NAMALWA (cell line): ENCODE data around the gene GOT2.
"Not testable (repeated sequence)": the region's sequence is repeated elsewhere in the genome, so short reads cannot be mapped to it uniquely, and the experiment has no call there.

ENCODE experiments used
- DNase-seq: peaks from one replicate; pipeline ENCODE4 v3.0.0-alpha.2; 2015; ENCODE audit warnings: low spot score

GOT2 gene

DNA sequence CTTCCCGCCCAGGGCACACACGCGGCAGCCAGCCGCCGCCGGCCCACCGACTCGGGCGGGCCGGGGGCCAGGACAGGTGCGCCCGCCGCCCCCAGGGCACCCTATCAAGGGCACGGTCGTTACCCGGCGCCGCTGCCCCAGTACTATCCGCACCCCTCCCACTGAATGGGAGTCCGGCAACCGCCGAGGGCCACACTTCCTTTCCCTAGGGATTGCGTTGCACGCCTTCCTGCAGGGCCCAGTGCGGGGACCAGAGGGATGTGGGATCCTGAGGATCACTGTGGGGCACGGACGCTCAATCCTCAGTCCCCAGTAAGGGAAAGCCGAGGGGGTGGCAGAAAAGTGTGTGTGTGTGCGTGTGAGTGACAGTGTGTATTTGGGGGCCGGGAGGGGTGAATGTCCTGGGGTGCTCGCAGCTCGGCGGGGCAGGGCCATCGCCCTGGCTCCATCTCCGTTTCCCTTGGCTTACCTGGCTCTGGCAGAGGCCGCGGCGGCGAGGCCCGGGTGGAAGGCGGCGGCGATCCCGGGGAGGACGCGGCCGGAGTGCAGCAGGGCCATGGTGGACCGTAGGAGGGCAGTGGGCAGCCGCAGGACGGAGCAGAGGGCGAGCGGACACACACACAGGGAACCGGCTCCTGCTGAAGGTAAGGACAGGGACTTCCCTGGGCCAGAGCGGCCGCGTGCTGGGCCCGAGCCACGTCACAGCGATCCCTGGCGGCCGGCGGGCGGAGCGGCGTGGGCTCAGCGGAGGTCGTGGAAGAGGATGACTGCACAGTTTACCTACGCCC lies at the start of gene GOT2:
TSS of gene GOT2 (minus strand) at position 646 of the 788 bp plus-strand sequence. CDS start at position 558, 88 bp downstream.
- DNase-seq = peak; percentile 91

GRCh38 chr16:58779291-58779690 lies 45.2 kb upstream of the GOT2 start:
- not testable (repeated sequence) for DNase-seq

- DNase-seq = no peak
Measured at GRCh38 chr16:58773870-58774269, 39.8 kb upstream of the GOT2 start.

- DNase-seq = no peak
Measured at GRCh38 chr16:58768145-58768544, 34.0 kb upstream of the GOT2 start.

GRCh38 chr16:58767581-58767980 lies 33.5 kb upstream of the GOT2 start:
- DNase-seq = no peak

DNA sequence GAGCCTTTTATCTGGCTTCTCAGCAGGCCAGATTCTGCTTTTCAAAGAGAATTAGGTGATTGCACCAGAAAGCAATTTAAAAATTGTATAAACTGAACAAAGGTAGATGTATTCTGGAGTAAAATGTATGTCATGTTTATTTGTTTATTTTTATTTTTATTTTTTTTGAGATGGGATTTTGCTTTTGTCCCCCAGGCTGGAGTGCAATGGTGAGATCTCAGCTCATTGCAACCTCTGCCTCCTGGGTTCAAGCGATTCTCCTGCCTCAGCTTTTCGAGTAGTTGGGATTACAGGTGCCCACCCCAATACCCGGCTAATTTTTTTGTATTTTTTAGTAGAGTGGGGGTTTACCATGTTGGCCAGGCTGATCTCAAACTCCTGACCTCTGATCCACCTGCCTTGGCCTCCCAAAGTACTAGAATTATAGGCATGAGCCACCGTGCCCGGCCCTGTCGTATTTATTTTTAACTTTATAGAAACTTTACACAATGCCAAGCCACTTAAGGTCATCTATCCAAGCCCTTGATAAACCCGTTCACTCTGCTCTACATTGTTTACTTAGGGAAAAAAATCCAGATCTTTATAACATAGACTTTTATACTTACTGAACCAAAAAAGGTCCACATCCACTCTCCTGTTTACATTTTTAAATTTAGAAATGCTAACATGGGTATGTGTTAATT lies 22.7 kb upstream of the GOT2 start:
- no peak for DNase-seq

GRCh38 chr16:58755989-58756649 lies 22.0 kb upstream of the GOT2 start:
- peak; percentile 89 for DNase-seq

GRCh38 chr16:58753711-58754134 lies 19.6 kb upstream of the GOT2 start:
- DNase-seq = no peak

DNA sequence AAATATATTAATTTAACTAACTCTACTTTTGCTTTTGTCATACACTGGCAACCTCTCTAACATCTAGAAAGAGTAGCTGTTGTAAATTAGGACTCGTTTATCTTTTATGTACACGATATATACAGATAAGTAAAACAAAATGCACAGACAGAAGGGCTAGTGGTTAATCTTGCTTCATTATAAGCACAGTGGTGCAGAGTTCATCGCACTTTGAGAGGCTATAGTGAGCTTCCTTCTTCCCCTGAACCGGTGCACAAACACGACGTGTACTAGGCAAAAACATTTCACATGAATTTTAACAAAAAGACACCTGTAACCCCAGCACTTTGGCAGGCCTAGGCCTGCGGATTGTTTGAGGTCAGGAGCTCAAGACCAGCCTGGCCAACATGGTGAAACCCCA lies 10.4 kb upstream of the GOT2 start:
- no peak for DNase-seq

DNA sequence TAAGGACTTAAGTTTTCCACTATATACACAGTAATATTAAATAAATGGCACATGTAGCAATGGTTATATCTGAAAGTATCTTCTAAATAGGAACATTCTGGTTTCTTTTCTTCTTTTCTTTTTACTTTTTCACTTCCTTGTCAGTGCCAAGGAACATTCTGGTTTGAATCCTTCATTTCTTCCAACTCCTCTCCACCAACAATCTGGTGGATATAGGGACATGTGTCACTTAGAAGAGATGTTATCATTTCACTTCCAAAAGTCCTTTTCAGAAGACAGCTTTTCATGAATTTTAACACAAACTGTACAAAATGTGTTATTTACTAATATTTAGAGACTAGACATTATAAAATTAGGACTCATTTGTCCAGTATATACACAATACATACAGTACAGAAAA lies 7.9 kb upstream of the GOT2 start:
- DNase-seq = no peak

- no peak for DNase-seq
Measured at GRCh38 chr16:58741166-58741565, 7.0 kb upstream of the GOT2 start.

GRCh38 chr16:58738672-58739296 lies 4.7 kb upstream of the GOT2 start:
- DNase-seq = no peak

DNA sequence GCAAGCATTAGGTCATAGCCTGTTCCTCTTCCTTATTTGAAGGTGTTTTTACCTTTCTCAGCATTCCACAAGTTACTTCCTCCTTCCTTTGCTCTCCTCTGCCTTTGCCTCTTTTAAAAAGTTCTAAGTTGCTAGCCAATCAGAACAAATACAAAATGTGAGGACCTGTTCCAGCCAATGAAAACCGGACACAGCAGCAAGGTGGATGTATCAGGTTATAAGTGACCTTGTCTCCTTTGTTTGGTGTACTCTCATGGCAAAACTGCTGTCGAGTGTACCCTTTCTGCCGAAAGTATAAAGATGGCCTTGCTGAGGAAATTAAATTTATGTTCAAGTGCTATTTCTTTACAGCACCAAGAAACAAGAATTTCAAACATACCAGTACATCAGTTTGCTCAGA lies 2.2 kb upstream of the GOT2 start:
- not testable (repeated sequence) for DNase-seq

DNA sequence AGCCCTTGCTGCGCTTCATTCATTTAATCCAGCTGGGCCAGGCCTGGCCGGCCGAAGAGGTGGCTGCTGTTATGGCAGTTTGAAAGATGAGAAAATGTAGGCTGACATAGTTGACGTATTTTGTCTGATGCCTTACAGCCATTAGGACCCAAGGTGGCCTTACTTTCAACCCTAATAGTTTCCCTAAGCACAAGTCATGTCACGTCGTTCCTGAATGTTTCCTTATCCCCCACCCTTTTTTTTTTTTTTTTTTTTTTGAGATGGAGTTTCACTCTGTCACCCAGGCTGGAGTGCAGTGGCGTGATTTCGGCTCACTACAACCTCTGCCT lies 307 bp upstream of the GOT2 start:
- DNase-seq = no peak

GRCh38 chr16:58733248-58733670 lies 857 bp downstream of the GOT2 start:
- peak; percentile 33 for DNase-seq

DNA sequence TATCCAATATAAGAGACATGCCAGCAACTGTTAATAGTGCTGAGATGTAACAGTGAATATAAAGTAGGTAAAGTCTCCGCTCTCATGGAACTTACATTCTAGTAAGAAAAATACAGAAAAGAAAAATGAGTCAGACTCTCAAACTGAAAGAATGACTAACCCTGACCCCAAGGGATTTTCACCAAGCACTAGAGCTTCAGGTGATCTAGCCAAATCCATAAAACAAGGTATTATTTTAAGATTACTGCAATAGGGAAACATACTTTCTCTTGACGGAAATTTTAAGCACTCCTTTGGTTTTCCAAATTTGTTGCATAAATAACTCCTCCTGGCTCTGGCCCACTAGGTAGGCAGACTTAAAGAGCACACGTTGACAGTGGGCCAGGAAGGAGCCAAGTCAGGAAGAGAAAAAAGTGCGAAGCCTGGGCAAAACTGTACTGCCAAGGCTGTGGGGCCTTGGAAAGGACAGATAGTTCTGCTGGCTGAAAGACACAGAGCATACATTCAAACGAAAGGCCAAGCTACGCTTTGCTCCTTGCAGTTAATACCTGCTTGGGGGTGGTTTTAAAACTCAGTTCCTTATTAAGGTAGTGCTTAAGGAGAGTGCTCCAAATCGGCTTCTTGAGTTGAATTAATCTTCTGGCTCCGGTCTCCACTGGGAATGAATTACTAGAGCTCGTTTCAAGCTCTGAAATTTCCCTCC lies 1.4 kb downstream of the GOT2 start:
- peak; percentile 27 for DNase-seq

DNA sequence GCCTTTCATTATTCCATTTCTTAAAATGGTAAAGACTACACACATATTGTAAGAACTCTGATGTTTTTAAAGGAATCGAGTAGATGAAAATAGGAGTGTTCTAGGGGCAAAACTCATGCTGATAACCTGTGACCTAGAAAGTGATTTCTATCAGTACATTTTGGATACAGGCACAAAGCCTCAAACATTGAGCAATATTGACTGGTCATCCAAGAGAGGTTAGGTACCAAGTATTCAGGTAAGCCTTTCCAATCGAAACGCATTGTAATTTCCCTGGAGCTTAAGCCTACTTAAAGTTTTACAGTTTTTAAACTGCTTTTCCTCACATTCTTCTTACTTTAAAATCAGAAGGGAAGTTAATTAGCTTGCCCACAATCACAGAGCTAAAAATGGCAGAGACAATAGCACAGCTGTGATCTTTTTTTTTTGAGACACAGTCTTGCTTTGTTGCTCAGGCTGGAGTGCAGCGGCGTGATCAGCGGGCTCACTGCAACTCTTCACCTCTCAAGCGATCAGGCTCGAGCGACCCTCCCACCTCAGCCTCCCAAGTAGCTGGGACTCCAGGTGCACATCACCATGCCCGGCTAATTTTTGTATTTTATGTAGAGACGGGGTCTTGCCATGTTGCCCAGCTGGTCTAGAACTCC lies 3.3 kb downstream of the GOT2 start:
- DNase-seq = peak; percentile 59

- peak; percentile 36 for DNase-seq
Measured at GRCh38 chr16:58727796-58728568, 6.1 kb downstream of the GOT2 start.

GRCh38 chr16:58727028-58727781 lies 6.9 kb downstream of the GOT2 start:
- no peak for DNase-seq

GRCh38 chr16:58723109-58723508 lies 11.0 kb downstream of the GOT2 start:
- no peak for DNase-seq
